HAP-1 (cell line): ENCODE results near the gene TCF7.

Source experiments
- DNase-seq, 2 experiments: peaks; one replicate each; pipeline ENCODE4 v3.0.0-alpha.2; 2016 to 2020; ENCODE audit warnings: low spot score in 2 of 2
- H3K27me3 ChIP-seq: fragments of 250-450 bp; sonication (Bioruptor Pico); 2 replicates; pipeline ENCODE4 v1.5.1; 2020; ENCODE audit warnings: low read depth, mild to moderate bottlenecking, moderate library complexity
- H3K36me3 ChIP-seq: fragments of 250-450 bp; sonication (Bioruptor Pico); replicated peaks from 2 replicates; pipeline ENCODE4 v1.5.1; 2020; ENCODE audit warnings: mild to moderate bottlenecking
- H3K4me1 ChIP-seq: fragments of 250-450 bp; sonication (Bioruptor Pico); 2 replicates; pipeline ENCODE4 v1.5.1; 2020; ENCODE audit warnings: mild to moderate bottlenecking
- H3K4me3 ChIP-seq: fragments of 250-450 bp; sonication (Bioruptor Pico); 2 replicates; pipeline ENCODE4 v1.5.1; 2020; ENCODE audit warnings: mild to moderate bottlenecking, moderate library complexity
- H3K9me3 ChIP-seq: fragments of 250-450 bp; sonication (Bioruptor Pico); 2 replicates; pipeline ENCODE4 v1.5.1; 2020; ENCODE audit warnings: mild to moderate bottlenecking, moderate library complexity
- in situ Hi-C: fragments of 300-500 bp; cut with MboI; formaldehyde crosslinking; loops from 3 replicates; pipeline ENCODE4 v1.14.3; 2020; ENCODE audit warnings: low sequenced_read_pairs, inconsistent platforms, mixed read lengths

Gene TCF7

DNA sequence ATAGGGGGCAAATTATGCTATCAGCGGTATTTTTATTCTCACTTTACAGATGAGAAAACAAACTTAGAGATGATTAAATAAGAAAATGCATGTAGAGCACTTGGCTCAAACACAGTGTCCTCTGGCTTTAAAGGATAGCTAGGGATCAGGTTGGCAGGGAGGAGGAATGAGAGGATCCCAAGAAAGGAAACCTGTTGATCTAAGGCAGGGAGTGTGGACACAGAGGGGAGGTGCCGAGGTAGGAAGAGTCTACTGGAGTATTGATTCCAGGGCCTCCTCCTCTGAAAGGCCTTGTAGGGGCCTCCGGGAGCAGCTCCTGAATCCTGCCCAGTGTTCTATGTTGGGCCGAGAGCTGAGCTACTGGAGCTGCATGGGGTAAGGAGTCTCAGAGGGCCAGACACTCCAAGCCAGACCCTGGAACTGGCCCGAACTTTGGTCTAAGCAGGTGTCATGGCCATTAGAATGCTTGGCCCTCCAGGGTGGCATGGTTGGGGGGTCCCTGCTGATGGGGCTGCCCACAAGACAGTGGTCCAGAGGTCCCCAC lies 30.4 kb upstream of the TCF7 start:
- Histone ChIP-seq H3K4me1 (no peaks in the 10 kb centered on the region), H3K27me3 (peaks cover 3% of the 10 kb centered on the region; the same call in 1 of the 2 replicates), H3K36me3 (no peaks in the 10 kb centered on the region), H3K4me3 (no peak overlapping the region), H3K9me3 (no peaks in the 10 kb centered on the region)
- in situ Hi-C loops = no loop called here
- DNase-seq = no peak

DNA sequence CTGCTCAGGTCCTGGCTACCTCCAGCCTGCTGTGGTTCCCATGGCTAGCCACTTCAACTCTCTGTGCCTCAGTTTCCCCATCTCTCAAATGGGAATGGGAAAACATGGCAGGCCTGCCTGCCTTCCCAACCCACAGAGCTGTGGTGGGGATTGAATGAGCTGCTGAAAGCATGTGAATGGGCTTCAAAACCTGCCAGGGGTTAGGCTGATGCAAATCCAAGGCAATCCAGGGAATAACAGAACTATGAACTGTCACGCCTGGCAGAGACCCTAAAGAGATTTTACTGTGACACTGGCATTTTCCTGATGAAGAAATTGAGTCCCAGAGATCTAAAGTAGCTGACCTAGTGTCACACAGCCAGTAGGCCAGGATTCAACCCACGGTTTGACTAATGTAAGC lies 29.9 kb upstream of the TCF7 start:
- H3K36me3 ChIP-seq = no peaks in the 10 kb centered on the region
- DNase-seq = no peak
- peaks cover 3% of the 10 kb centered on the region; the same call in 1 of the 2 replicates for H3K27me3 ChIP-seq
- H3K4me1 ChIP-seq = no peaks in the 10 kb centered on the region
- H3K4me3 ChIP-seq = no peak overlapping the region
- in situ Hi-C loops = no loop called here
- H3K9me3 ChIP-seq = no peaks in the 10 kb centered on the region

DNA sequence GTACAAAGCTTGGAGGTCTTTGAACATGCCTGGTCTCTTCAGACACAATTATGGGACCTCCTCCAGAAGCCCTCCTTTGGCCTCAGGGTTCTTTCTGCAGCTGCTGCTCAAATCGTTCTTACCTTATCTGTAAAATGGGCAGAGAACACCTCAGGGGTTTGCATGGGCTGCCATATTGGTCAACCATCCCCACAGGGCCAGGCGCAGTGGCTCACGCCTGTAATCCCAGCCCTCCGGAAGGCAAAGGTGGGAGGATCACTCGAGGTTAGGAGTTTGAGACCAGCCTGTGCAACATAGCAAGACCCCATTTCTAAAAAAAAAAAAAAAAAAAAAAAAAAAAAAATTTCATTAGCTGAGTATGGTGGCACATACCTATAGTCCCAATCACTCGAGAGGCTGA lies 29.1 kb upstream of the TCF7 start:
- Histone ChIP-seq H3K9me3 (no peaks in the 10 kb centered on the region), H3K4me3 (no peak overlapping the region), H3K4me1 (no peaks in the 10 kb centered on the region), H3K36me3 (no peaks in the 10 kb centered on the region), H3K27me3 (peaks cover 3% of the 10 kb centered on the region; the same call in 1 of the 2 replicates)
- in situ Hi-C loops = no loop called here
- no peak for DNase-seq

DNA sequence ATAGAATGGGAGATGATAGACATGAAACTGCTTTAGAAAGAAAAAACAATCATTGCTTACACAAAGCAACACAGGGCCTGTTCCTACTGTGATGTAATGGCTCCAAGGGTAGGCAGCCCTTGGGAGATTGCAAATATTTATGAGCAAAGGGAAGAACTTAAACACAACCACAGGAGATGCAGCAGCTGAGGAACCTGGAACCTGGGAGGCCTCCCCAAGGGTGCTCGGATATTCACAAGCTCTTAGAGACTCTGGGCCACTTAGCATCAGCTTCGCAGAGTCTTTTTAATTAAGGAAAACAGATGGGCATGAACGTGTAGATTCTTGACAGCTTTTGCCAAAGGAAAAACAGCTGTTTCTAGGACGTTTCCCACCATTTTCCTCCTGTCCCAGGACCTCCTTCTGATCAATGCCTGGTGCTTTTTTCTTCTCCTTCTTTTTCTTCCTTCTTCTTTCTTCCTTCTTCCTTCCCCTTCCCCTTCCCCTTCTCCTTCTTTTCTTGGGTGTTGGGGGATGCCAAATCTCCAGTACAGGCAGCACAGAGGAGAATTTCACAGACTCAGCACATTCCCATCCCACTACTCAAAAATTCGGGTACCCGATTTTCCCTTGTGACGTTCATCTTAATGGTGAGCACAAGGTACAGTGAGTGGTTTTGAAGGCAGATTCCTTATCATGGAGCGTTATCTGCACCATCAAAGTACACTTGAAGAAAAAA lies 28.1 kb upstream of the TCF7 start:
- Histone ChIP-seq H3K27me3 (peaks cover 3% of the 10 kb centered on the region; the same call in 1 of the 2 replicates), H3K4me1 (no peaks in the 10 kb centered on the region), H3K9me3 (no peaks in the 10 kb centered on the region), H3K4me3 (no peak overlapping the region), H3K36me3 (no peaks in the 10 kb centered on the region)
- in situ Hi-C loops = no loop called here
- DNase-seq = no peak

DNA sequence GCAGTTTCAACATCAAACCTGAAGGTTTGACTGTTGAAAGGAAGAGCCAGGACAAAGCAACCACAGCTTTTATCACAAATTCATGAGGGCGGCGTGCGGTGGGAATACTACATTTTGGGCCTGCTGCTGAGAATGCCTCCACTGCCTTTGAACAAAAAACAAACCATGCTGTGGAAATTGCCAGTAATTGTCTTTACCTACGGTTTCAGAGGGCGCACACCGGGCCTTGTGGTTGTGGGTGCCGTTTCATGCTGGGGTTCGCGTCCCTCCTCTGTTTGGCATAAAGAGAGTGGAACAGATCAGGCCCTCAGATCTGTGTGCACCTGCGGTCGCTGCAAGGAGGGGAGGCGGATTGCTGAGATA lies 27.6 kb upstream of the TCF7 start:
- Histone ChIP-seq H3K36me3 (no peaks in the 10 kb centered on the region), H3K4me1 (no peaks in the 10 kb centered on the region), H3K9me3 (no peaks in the 10 kb centered on the region), H3K27me3 (peaks cover 3% of the 10 kb centered on the region; the same call in 1 of the 2 replicates), H3K4me3 (no peak overlapping the region)
- no peak for DNase-seq
- in situ Hi-C loops = no loop called here

DNA sequence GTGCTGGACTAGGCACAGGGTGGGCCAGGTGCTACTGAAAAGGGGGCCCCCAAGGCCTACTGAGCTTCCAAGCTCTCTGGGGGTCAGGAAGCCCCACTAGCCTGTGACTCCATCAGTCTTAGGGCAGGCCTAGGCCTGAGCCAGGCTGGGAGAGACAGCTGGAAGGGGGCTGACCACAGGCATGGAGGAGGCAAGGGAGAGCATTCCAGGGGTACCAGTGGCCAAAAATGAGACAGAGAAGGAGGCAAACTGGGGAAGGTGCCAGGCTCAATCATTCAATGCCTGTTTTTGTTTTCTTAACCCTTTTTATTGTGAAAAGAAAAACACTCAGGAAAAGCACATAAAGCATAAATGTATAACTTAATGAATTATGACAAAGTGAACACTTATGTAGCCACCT lies 26.2 kb upstream of the TCF7 start:
- no peak overlapping the region for H3K4me3 ChIP-seq
- in situ Hi-C loops = no loop called here
- no peaks in the 10 kb centered on the region for H3K27me3 ChIP-seq
- no peaks in the 10 kb centered on the region for H3K4me1 ChIP-seq
- no peak for DNase-seq
- no peaks in the 10 kb centered on the region for H3K36me3 ChIP-seq
- H3K9me3 ChIP-seq = no peaks in the 10 kb centered on the region

DNA sequence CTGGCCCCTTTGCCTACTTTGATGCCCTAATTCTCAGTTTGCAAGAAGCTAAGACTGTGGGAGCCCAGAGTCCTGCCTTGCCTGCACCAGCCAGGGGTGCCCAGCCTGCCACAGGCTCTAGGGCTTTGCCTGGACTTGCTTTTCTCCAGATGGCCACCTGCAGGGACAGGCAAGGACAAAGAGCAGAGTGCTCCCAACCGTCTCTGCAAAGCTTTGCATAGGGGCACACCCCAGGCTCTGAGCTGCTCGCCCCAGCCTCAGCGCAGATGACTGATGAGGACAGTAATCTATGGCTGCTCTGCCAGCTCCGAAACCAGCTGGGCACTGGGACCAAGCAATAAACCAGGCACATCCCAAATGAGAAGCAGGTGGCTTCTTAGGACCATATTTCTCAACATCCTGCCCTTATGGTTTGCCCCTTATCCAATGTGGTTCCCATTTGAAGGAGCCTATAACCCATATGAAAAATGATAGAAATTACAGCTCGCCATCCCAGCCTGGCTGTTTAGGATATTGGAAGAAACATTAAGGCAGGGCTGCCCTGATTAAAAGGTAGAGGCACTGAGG lies 25.4 kb upstream of the TCF7 start:
- DNase-seq = no peak
- H3K27me3 ChIP-seq = no peaks in the 10 kb centered on the region
- H3K4me1 ChIP-seq = no peaks in the 10 kb centered on the region
- H3K9me3 ChIP-seq = no peaks in the 10 kb centered on the region
- no peaks in the 10 kb centered on the region for H3K36me3 ChIP-seq
- in situ Hi-C loops = no loop called here
- no peak overlapping the region for H3K4me3 ChIP-seq

DNA sequence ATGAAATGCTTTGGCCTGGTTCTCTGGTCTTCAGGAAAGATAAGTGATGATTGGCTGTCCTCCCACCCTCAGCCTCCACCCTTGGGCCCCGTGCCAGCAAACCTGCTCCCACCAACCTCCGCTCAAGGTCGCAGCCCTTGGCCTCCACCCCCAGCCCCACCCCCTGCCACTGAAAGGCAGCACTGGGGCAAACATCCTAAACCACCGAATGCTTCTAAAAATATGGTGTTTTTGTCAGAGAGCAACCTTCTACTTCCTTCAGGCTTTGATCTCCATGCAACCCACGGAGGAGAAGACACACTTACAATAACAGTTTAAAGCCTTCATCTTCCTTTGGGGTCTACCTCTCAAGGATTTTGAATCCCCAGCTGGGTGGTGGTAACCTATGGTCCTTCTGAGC lies 24.0 kb upstream of the TCF7 start:
- in situ Hi-C loops = no loop called here
- DNase-seq = no peak
- Histone ChIP-seq H3K4me3 (no peak overlapping the region), H3K27me3 (no peaks in the 10 kb centered on the region), H3K4me1 (no peaks in the 10 kb centered on the region), H3K9me3 (no peaks in the 10 kb centered on the region), H3K36me3 (no peaks in the 10 kb centered on the region)

DNA sequence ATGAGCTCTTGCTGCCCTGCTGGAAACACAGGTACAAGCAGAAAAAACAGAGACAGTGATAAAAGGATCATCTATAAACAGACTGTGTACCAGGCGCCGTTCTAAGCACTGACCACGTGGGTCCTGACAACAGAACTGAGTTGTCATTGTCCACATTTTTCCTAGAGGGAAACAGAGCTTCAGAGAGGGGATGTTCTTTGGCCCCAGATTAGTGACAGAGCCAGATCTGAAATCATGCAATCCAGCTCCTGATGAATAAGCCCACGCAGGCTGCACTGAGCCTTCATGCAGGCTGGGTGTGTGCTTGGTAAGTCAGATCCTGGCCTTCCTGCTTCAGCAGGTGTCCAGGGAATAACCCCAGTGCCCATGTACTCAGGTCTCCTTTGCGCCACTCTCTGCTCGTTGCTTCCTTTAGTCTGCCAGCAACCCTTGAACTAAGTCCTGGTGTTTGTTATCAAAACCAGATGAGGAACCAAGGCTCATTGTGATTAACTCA lies 22.8 kb upstream of the TCF7 start:
- Histone ChIP-seq H3K27me3 (no peaks in the 10 kb centered on the region), H3K4me3 (no peak overlapping the region), H3K4me1 (no peaks in the 10 kb centered on the region), H3K36me3 (no peaks in the 10 kb centered on the region), H3K9me3 (no peaks in the 10 kb centered on the region)
- in situ Hi-C loops = no loop called here
- no peak for DNase-seq

DNA sequence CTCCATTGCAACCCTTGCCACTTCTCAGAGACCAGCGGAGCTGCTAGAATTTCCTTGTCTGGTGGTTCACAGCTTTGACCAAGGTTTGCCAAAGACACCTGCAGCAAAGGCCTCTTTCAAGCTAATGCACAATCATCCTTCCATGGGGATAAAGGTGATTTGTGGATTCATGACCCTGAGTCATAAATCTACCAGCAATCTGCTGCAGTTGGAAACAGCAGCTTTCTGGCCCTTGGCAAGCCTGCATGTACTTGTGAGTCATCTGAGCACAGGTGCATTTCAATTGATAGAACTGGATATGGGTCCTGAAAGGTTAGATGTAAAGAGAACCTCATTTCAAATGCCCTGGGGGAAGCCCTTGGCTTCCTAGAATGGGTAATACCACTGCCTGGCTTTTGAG lies 21.6 kb upstream of the TCF7 start:
- H3K36me3 ChIP-seq = no peaks in the 10 kb centered on the region
- H3K9me3 ChIP-seq = no peaks in the 10 kb centered on the region
- DNase-seq = no peak
- no peak overlapping the region for H3K4me3 ChIP-seq
- H3K27me3 ChIP-seq = no peaks in the 10 kb centered on the region
- in situ Hi-C loops = no loop called here
- no peaks in the 10 kb centered on the region for H3K4me1 ChIP-seq

DNA sequence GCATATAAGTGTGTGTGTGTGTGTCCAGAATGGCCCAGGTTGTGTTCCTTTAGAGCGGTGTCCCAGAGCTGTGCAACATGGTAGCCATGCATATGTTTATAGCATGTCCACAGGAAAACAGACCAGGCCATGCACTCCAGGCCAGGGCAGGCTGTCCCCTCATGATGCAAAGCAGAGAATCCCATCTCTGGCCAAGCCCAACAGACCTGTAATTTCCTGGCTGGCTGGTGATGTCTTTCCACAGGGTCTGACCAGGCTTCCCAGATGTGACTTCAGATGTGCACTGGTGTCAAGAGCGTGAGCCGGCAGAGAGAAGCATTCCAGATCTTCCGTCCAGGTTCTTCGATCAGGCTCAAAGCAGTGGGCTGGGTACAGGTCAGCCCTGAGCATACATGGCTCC lies 21.1 kb upstream of the TCF7 start:
- Histone ChIP-seq H3K9me3 (no peaks in the 10 kb centered on the region), H3K36me3 (no peaks in the 10 kb centered on the region), H3K4me1 (no peaks in the 10 kb centered on the region), H3K4me3 (no peak overlapping the region), H3K27me3 (no peaks in the 10 kb centered on the region)
- in situ Hi-C loops = no loop called here
- DNase-seq = no peak

DNA sequence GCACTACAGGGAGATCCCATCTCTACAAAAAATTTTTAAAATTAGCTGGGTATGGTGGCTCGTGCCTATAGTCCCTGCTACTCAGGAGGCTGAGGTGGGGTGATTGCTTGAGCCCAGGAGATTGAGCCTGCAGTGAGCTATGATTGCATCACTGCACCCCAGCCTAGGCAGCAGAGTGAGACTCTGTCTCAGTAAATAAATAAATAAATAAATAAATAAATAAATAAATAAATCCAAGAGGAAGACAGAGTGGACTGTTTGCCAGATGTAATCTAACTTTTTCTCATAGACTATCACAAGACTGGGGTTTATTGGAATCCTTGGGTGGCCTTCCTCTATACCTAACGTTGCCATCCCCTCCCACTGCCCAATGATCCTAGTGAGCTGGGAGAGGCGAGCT lies 19.2 kb upstream of the TCF7 start:
- in situ Hi-C loops = no loop called here
- H3K4me3 ChIP-seq = no peak overlapping the region

DNA sequence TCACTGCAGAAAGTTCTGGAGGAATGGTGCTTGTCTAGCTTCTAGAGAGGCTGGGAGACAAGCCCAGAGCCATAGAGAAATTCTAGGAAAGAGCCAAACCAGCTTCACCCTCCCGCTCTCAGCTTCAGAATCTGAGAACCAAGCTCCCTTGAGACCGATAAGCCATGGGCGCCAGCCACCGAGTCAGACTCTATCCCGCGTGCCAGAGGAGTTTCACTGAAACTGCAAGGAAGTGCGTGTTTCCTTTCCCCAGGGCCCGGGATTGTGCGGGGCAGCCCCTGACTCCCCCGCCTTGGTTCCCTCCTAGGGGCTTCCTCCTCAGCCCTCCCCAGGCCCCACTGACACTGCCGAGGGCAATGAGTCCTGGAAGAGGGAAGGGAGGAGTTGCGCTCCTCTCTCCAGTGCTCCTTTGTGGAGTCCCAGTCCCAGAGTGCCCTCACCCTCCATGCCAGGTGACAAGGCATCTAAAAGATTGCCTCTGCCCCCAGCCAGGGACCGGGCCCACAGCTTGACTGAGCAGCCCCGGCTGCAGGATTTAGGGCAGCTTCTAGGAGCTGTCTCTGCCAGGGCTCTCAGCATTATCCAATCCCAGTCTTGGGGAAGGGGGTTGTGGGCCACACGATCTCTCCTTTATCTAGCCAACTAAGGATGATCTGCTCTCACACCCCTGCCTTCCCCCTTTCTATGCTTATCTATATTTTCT lies 18.4 kb upstream of the TCF7 start:
- no peaks in the 10 kb centered on the region for H3K27me3 ChIP-seq
- peaks cover 2% of the 10 kb centered on the region; the same call in 1 of the 2 replicates for H3K4me1 ChIP-seq
- H3K4me3 ChIP-seq = no peak overlapping the region
- in situ Hi-C loops = no loop called here
- DNase-seq = no peak
- no peaks in the 10 kb centered on the region for H3K9me3 ChIP-seq
- no peaks in the 10 kb centered on the region for H3K36me3 ChIP-seq

More for the DNA sequence above, 19.2 kb upstream of the TCF7 start:
- Histone ChIP-seq H3K9me3 (no peaks in the 10 kb centered on the region), H3K36me3 (no peaks in the 10 kb centered on the region), H3K27me3 (no peaks in the 10 kb centered on the region), H3K4me1 (peaks cover 2% of the 10 kb centered on the region; the same call in 1 of the 2 replicates)
- no peak for DNase-seq

DNA sequence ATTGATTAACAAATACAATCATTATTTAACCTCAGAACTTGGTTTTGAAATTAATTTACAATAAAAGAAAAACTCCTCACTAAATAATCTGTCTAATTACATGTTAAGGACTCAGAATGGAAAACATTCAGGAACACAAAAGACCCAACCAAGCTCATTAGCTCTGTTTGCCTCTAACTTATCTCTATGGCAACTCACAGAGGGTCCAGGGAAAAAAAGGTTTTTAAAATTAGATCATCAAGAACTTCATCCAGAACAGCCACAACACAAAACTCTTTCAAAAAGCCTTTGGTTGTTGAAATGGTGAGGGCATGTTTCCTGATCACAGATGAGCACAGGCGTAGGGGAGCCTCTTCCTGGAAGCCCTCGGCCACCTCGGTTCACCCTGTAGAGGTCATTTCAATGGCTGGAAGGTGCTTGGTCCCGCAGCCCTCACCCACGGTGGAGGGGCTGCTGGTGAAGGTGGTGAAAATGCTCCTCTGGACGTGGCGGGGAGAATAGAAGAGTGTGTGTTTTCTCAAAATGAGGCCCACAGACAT lies 17.2 kb upstream of the TCF7 start:
- peaks cover 2% of the 10 kb centered on the region; the same call in 1 of the 2 replicates for H3K4me1 ChIP-seq
- in situ Hi-C loops = no loop called here
- H3K27me3 ChIP-seq = no peaks in the 10 kb centered on the region
- H3K9me3 ChIP-seq = no peaks in the 10 kb centered on the region
- DNase-seq = no peak
- no peaks in the 10 kb centered on the region for H3K36me3 ChIP-seq
- H3K4me3 ChIP-seq = no peak overlapping the region
